Prostate gland (tissue), 2 donors: ENCODE measurements around the gene OR4E2. TPM values are rescaled to one million over a fixed set of nuclear protein-coding genes. Genes with fewer than 3 reads are reported as not detected.

Source experiments
- DNase-seq: peaks from one replicate; pipeline ENCODE4 v3.0.0-alpha.2; 2019; ENCODE audit warnings: low spot score
- H3K27ac ChIP-seq, 2 donors: fragments of 200-600 bp; sonication (generic); 2 replicates each; pipeline ENCODE4 v1.5.1; 2017 to 2019
- H3K27me3 ChIP-seq: fragments of 200-600 bp; sonication (generic); replicated peaks from 2 replicates; pipeline ENCODE4 v1.5.1; 2019; ENCODE audit not compliant: insufficient read depth
- H3K36me3 ChIP-seq, 2 donors: fragments of 200-600 bp; sonication (generic); 1 replicate in 1 of 2; 2 replicates in 1 of 2; pipeline versions ENCODE4 v1.5.1 to v1.8.1; 2017 to 2019
- H3K4me1 ChIP-seq: fragments of 200-600 bp; sonication (generic); replicated peaks from 2 replicates; pipeline ENCODE4 v1.5.1; 2019
- H3K4me3 ChIP-seq, 2 donors: fragments of 200-600 bp; sonication (generic); 2 replicates each; pipeline ENCODE4 v1.5.1; 2017 to 2019
- H3K9me3 ChIP-seq: fragments of 200-600 bp; sonication (generic); 2 replicates; pipeline ENCODE4 v1.5.1; 2017
- CTCF ChIP-seq, 4 experiments: fragments of 200-600 bp in 2 of 4; fragments of 450-650 bp in 2 of 4; sonication (generic) in 2 of 4; IDR thresholded peaks; 1 replicate in 3 of 4; 2 replicates in 1 of 4; pipeline ENCODE4 v1.5.1; 2016 to 2019; ENCODE audit warnings: antibody characterized with exemption in 4 of 4, mild to moderate bottlenecking in 2 of 4, moderate library complexity in 2 of 4
- POLR2A ChIP-seq: fragments of 450-650 bp; IDR thresholded peaks from one replicate; pipeline ENCODE4 v1.6.1; 2016; ENCODE audit warnings: antibody characterized with exemption, mild to moderate bottlenecking
- POLR2AphosphoS5 ChIP-seq: sonication (generic); formaldehyde crosslinking; IDR thresholded peaks from one replicate; pipeline ENCODE4 v1.6.1; 2017; ENCODE audit warnings: antibody characterized with exemption
- WGBS: methylation state at CpG from one replicate; pipeline ENCODE4 v1.1.5; 2018; 5-methylcytosine and 5-hydroxymethylcytosine counted together
- intact Hi-C: fragments of 100-400 bp; cut with DNase I; formaldehyde crosslinking; loops from one replicate; pipeline ENCODE4 v1.14.2; 2022
- total RNA-seq, 2 donors: library from RNA; depleted of rRNA; stranded (reverse); fragments of >200 nt; gene quantifications; one replicate each; pipeline ENCODE4 v1.1.0, GENCODE V29; 2016

Gene OR4E2
- total RNA-seq, 2 donors from 2014 or later, result not detected

GRCh38 chr14:21668377-21668776 lies 14.7 kb downstream of the OR4E2 start:
- Histone ChIP-seq H3K27ac (no peak overlapping the region), H3K4me1 (no peaks in the 10 kb centered on the region), H3K9me3 (no peaks in the 10 kb centered on the region), H3K36me3 (no peaks in the 10 kb centered on the region), H3K4me3 (no peak overlapping the region), H3K27me3 (no peaks in the 10 kb centered on the region)
- no peak for DNase-seq
- TF ChIP-seq POLR2AphosphoS5 (no peak), POLR2A (no peak), CTCF (IDR thresholded peaks at IDR 0.05) (no peak)
- WGBS, result 64% methylated on average over 3 of the region's 3 CpGs
- intact Hi-C loops, result no loop called here

- H3K4me3 ChIP-seq, result no peak overlapping the region
- no peak overlapping the region for H3K27ac ChIP-seq
- no peaks in the 10 kb centered on the region for H3K27me3 ChIP-seq
- intact Hi-C loops, result no loop called here
- H3K9me3 ChIP-seq, result no peaks in the 10 kb centered on the region
- H3K4me1 ChIP-seq, result no peaks in the 10 kb centered on the region
- TF ChIP-seq POLR2AphosphoS5, result no peak
- no peak for TF ChIP-seq CTCF (IDR thresholded peaks at IDR 0.05)
- no peak for TF ChIP-seq POLR2A
- DNase-seq, result no peak
- H3K36me3 ChIP-seq, result no peaks in the 10 kb centered on the region
These were observed 15.6 kb downstream of the OR4E2 start for GRCh38 chr14:21669284-21669683.

GRCh38 chr14:21671371-21671770 lies 17.7 kb downstream of the OR4E2 start:
- 62% methylated on average over 2 of the region's 2 CpGs for WGBS
- Histone ChIP-seq H3K36me3 (no peaks in the 10 kb centered on the region), H3K4me1 (no peaks in the 10 kb centered on the region), H3K4me3 (no peak overlapping the region), H3K9me3 (no peaks in the 10 kb centered on the region), H3K27me3 (no peaks in the 10 kb centered on the region), H3K27ac (no peak overlapping the region)
- no peak for DNase-seq
- TF ChIP-seq POLR2AphosphoS5 (no peak), CTCF (IDR thresholded peaks at IDR 0.05) (no peak), POLR2A (no peak)
- intact Hi-C loops, result no loop called here

GRCh38 chr14:21672116-21672515 lies 18.5 kb downstream of the OR4E2 start:
- H3K4me1 ChIP-seq, result no peaks in the 10 kb centered on the region
- no peaks in the 10 kb centered on the region for H3K27me3 ChIP-seq
- no peak overlapping the region for H3K27ac ChIP-seq
- DNase-seq, result no peak
- H3K36me3 ChIP-seq, result no peaks in the 10 kb centered on the region
- H3K4me3 ChIP-seq, result no peak overlapping the region
- no peaks in the 10 kb centered on the region for H3K9me3 ChIP-seq
- WGBS, result 84% methylated on average over 1 of the region's 1 CpG
- intact Hi-C loops, result no loop called here
- TF ChIP-seq CTCF (IDR thresholded peaks at IDR 0.05) (no peak), POLR2A (no peak), POLR2AphosphoS5 (no peak)

GRCh38 chr14:21673718-21674117 lies 20.1 kb downstream of the OR4E2 start, which contains the start of gene OR4E1:
OR4E1 (minus strand) TSS chr14:21673818; CDS start chr14:21670935, 2,883 bp downstream.
- H3K4me3 ChIP-seq, result no peak within 1 kb of the TSS
- no peaks in the 10 kb centered on the region for H3K27me3 ChIP-seq
- no peak within 1 kb of the TSS for H3K27ac ChIP-seq
- H3K4me1 ChIP-seq, result no peaks in the 10 kb centered on the region
- intact Hi-C loops, result no loop called here
- DNase-seq, result no peak
- H3K36me3 ChIP-seq, result no peaks in the 10 kb centered on the region
- H3K9me3 ChIP-seq, result no peaks in the 10 kb centered on the region
- TF ChIP-seq CTCF (IDR thresholded peaks at IDR 0.05) (no peak), POLR2A (no peak), POLR2AphosphoS5 (no peak)
- 90% methylated on average over 1 of the region's 1 CpG for WGBS
